Right lobe of liver (tissue), 6 donors: ENCODE data around the gene PCGF2. TPM values are rescaled to one million over a fixed set of nuclear protein-coding genes. Genes with fewer than 3 reads are reported as not detected.

ENCODE experiments used
- ATAC-seq, 4 donors: fragments of 200-7000 bp; cut with Tn5 transposase; one replicate each; pipeline ENCODE4 v1.9.1; 2020; ENCODE audit warnings: mild to moderate bottlenecking in 4 of 4, moderate library complexity in 4 of 4
- DNase-seq, 3 donors: peaks; one replicate each; pipeline ENCODE4 v3.0.0-alpha.2; 2020
- H3K27ac ChIP-seq, 3 donors: fragments of 200-600 bp; one replicate each; pipeline ENCODE4 v1.8.0; 2022
- H3K27me3 ChIP-seq, 2 donors: fragments of 200-600 bp; one replicate each; pipeline ENCODE4 v1.8.0; 2022
- H3K36me3 ChIP-seq, 4 donors: fragments of 200-600 bp; sonication (generic) in 1 of 4; one replicate each; pipeline versions ENCODE4 v1.5.1 to v1.8.0; 2017 to 2022; ENCODE audit warnings: control low read depth in 1 of 4
- H3K4me1 ChIP-seq, 4 donors: fragments of 200-600 bp; sonication (generic) in 1 of 4; one replicate each; pipeline versions ENCODE4 v1.5.1 to v1.8.0; 2017 to 2022; ENCODE audit warnings: control low read depth in 1 of 4
- H3K4me3 ChIP-seq, 3 donors: fragments of 200-600 bp; one replicate each; pipeline ENCODE4 v1.8.0; 2022
- H3K9me3 ChIP-seq, 4 donors: fragments of 200-600 bp; sonication (generic) in 1 of 4; one replicate each; pipeline versions ENCODE4 v1.5.1 to v1.8.0; 2017 to 2022; ENCODE audit warnings: control low read depth in 1 of 4
- POLR2A ChIP-seq: fragments of 450-650 bp; IDR thresholded peaks from one replicate; pipeline ENCODE4 v1.6.1; 2017; ENCODE audit warnings: antibody characterized with exemption, mild to moderate bottlenecking
- WGBS: methylation state at CpG from one replicate; pipeline ENCODE4 v1.1.6; 2018; ENCODE audit warnings: low coverage, low lambda C conversion rate; ENCODE audit not compliant: insufficient coverage; ENCODE audit errors: missing lambda C conversion rate; 5-methylcytosine and 5-hydroxymethylcytosine counted together
- intact Hi-C, 2 donors: fragments of 100-400 bp; cut with DNase I; formaldehyde crosslinking; loops; one replicate each; pipeline versions ENCODE4 v1.11.2 to v1.14.1; 2022
- total RNA-seq, 6 experiments: library from RNA; depleted of rRNA in 2 of 6; stranded (reverse); fragments of >200 nt in 2 of 6; fragmentation: NEBNext Ultra II Directional in 3 of 6; extraction: Animal tissue kit (Norgen Biotek cat#: 25700) in 3 of 6; gene quantifications; one replicate each; pipeline versions ENCODE4 v1.1.0 to v1.2.4, GENCODE V29; 2016 to 2023
- TF ChIP-seq, protein P1 (sequence below), 4 donors: fragments of 200-600 bp in 3 of 4; fragments of 450-650 bp in 1 of 4; IDR thresholded peaks; one replicate each; pipeline versions ENCODE4 v1.5.1 to v1.8.0; 2016 to 2022; ENCODE audit warnings: antibody characterized with exemption in 4 of 4, mild to moderate bottlenecking in 2 of 4
- donor health status: DM: no; HTN: yes; CAD: no.
- donor health status: DM: no; HTN: no; CAD: no.
- donor health status: DM: no; HTN: no; CAD: no.
- donor health status: DM: no; HTN: yes; CAD: no.
- donor health status: DM: no; HTN: yes; CAD: no.

The PCGF2 gene
- total RNA-seq, 6 experiments from 2014 or later, result 1.7 to 8.0 (median 3.9) TPM

GRCh38 chr17:38735161-38735997, 12.8 kb downstream of the PCGF2 start:
- H3K36me3 ChIP-seq, result peaks cover 0 to 9% (median 2%) of the 10 kb centered on the region in 4 donors
- intact Hi-C loops, result loop anchor here in 1 of 2 donors (5.0 kb wide), 1 partner anchor 53 kb away; no protein-coding TSS in a partner anchor
- H3K9me3 ChIP-seq, result no peaks in the 10 kb centered on the region
- peak; percentile 56 to 71 (median 64) for DNase-seq
- no peak overlapping the region for H3K4me3 ChIP-seq
- TF ChIP-seq, protein P1, sequence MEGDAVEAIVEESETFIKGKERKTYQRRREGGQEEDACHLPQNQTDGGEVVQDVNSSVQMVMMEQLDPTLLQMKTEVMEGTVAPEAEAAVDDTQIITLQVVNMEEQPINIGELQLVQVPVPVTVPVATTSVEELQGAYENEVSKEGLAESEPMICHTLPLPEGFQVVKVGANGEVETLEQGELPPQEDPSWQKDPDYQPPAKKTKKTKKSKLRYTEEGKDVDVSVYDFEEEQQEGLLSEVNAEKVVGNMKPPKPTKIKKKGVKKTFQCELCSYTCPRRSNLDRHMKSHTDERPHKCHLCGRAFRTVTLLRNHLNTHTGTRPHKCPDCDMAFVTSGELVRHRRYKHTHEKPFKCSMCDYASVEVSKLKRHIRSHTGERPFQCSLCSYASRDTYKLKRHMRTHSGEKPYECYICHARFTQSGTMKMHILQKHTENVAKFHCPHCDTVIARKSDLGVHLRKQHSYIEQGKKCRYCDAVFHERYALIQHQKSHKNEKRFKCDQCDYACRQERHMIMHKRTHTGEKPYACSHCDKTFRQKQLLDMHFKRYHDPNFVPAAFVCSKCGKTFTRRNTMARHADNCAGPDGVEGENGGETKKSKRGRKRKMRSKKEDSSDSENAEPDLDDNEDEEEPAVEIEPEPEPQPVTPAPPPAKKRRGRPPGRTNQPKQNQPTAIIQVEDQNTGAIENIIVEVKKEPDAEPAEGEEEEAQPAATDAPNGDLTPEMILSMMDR (IDR thresholded peaks at IDR 0.05), result peak; percentile 70 to 79 (median 76)
- no peak for TF ChIP-seq POLR2A
- H3K27me3 ChIP-seq, result no peaks in the 10 kb centered on the region
- H3K27ac ChIP-seq, result no peak overlapping the region
- ATAC-seq, result peak in 2 of 4 donors; percentile 15 to 26
- 49% methylated on average over 14 of the region's 23 CpGs for WGBS
- H3K4me1 ChIP-seq, result peaks cover 0 to 22% (median 11%) of the 10 kb centered on the region in 4 donors

DNA sequence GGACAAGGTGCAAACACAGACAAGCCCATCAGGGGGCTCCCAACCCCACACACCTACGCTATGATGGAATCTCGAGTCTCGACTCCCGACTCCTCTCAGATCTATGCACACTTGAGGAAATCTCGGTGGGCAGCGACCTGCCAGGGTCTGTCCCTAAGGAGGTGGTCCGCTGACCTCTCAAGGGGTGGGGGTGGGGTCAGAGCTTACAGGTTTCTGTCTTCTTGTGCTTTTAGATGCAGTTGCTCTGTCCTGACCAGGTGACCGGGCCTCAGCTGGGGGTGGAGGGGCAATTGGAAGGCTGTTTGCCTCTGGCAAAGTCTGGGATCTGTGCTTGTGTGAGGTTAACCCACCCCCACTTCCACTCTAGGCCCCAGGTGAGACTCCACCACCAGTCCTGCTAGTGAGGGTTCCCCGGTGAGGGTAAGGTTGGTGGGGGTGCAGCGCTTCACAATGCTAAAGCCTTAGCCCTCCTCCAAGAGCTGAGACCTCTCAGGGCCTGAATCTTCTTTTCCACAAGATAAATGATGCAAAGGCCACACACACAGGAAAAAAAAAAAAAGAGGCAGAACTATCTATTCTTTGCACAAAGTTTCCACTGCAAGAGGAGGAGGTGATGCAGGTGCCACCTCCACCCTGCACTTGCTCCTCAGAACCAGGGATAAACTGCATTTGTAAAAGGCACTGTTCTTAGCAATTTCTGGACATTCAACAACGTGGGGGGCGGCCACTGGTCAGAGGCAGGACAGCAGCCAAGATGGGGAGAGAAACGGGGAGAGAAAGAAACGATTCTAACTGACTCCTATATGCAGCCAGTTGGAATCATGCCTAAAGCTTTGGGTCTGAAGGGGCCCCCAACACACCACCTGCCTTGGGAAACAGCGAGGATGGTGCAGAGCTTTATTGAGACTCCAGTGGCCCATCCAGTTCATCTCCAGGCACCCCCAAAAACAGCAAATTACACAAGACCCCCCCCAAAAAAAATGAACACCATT, 13.9 kb downstream of the PCGF2 start:
- WGBS, result 90% methylated on average over 8 of the region's 15 CpGs
- H3K27ac ChIP-seq, result no peak overlapping the region
- DNase-seq, result no peak

DNA sequence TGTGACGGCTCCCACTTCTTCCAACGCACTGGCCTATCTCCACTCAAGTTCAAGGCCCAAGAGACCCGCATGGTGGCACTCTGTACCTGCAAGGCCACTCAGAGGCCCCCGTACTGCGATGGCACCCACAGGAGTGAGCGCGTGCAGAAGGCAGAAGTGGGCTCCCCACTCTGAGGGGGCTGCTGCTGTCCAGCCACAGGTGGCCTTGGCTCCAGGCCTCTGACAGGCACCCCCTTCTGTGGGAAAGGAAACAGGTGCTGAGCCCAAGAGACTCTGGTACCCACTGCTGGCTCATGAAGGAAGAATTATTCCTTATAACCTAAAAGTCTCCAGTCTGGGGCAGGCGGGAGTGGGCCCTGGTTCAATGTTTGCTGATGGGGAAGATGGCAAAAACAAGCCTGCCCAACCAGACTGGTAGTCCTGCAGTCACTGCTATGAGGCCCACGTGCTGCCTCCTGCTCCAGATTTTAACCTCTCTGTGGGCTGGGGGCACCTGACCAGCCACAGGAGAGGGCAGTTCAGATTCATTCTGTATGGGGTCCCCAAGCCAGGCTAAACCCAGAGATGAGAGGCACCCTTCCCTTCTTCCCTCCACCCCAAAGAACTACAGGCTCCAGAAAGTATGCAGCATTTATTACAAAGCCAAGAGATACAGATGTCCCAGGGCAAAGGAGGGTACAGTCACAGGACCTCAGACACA, 14.7 kb downstream of the PCGF2 start:
- H3K27me3 ChIP-seq, result no peaks in the 10 kb centered on the region
- peaks cover 0 to 27% (median 14%) of the 10 kb centered on the region in 4 donors for H3K4me1 ChIP-seq
- DNase-seq (no peak), ATAC-seq (no peak)
- intact Hi-C loops, result loop anchor here in 1 of 2 donors (5.0 kb wide), 1 partner anchor 51 kb away; no protein-coding TSS in a partner anchor
- TF ChIP-seq, protein P1 (IDR thresholded peaks at IDR 0.05), result no peak
- no peak for TF ChIP-seq POLR2A
- peak overlapping the region in 2 of 3 donors; percentile 27 to 36 for H3K27ac ChIP-seq
- 62% methylated on average over 2 of the region's 9 CpGs for WGBS
- H3K4me3 ChIP-seq, result no peak overlapping the region
- H3K36me3 ChIP-seq, result peaks cover 0 to 9% (median 2%) of the 10 kb centered on the region in 4 donors
- H3K9me3 ChIP-seq, result no peaks in the 10 kb centered on the region

More for the DNA sequence above, 13.9 kb downstream of the PCGF2 start:
- H3K36me3 ChIP-seq, result peaks cover 0 to 9% (median 2%) of the 10 kb centered on the region in 4 donors
- no peaks in the 10 kb centered on the region for H3K9me3 ChIP-seq
- no peak for ATAC-seq
- TF ChIP-seq POLR2A, result no peak
- TF ChIP-seq, protein P1 (IDR thresholded peaks at IDR 0.05), result no peak
- no peak overlapping the region for H3K4me3 ChIP-seq
- intact Hi-C loops, result loop anchor here in 1 of 2 donors (5.0 kb wide), 1 partner anchor 52 kb away; no protein-coding TSS in a partner anchor
- H3K27me3 ChIP-seq, result no peaks in the 10 kb centered on the region
- peaks cover 0 to 26% (median 12%) of the 10 kb centered on the region in 4 donors for H3K4me1 ChIP-seq
